A673 (cell line): ENCODE measurements around the gene G3BP2. TPM values are rescaled to one million over a fixed set of nuclear protein-coding genes. Genes with fewer than 3 reads are reported as not detected.

ENCODE experiments used
- BruUV-seq: library from RNA; stranded (reverse); fragments of 400-500 nt; replicated peaks from 2 replicates; lab custom pipeline; 2021; lab: Mats Ljungman, UMichigan
- CTCF ChIA-PET: fragments of 300-600 bp; sonication (Branson Sonifier 250); formaldehyde crosslinking; loops from one replicate; lab custom pipeline; 2022; ENCODE audit warnings: antibody characterized with exemption; lab: Charles Lee
- POLR2A ChIA-PET: fragments of 300-600 bp; sonication (Branson Sonifier 250); formaldehyde crosslinking; loops from one replicate; lab custom pipeline; 2022; ENCODE audit warnings: antibody characterized with exemption; ENCODE audit not compliant: low non-redundant PET; lab: Charles Lee
- DNase-seq: peaks from one replicate; pipeline ENCODE4 v3.0.0-alpha.2; 2015; ENCODE audit warnings: low spot score
- H3K27ac ChIP-seq: fragments of 200-600 bp; sonication (generic); 2 replicates; pipeline ENCODE4 v1.5.1; 2016; ENCODE audit warnings: mixed run types, low read depth, mild to moderate bottlenecking, mixed read lengths, antibody characterized with exemption, low read length; ENCODE audit not compliant: poor library complexity, severe bottlenecking
- H3K27me3 ChIP-seq: fragments of 200-600 bp; sonication (generic); replicated peaks from 2 replicates; pipeline ENCODE4 v1.6.1; 2017; ENCODE audit warnings: mixed run types, low read depth, mild to moderate bottlenecking, mixed read lengths, antibody characterized with exemption, low read length; ENCODE audit not compliant: insufficient read depth, poor library complexity
- H3K36me3 ChIP-seq: fragments of 200-600 bp; sonication (generic); 2 replicates; pipeline ENCODE4 v1.6.1; 2016; ENCODE audit warnings: mixed run types, mild to moderate bottlenecking, mixed read lengths, antibody characterized with exemption, low read length; ENCODE audit not compliant: insufficient read depth, poor library complexity, severe bottlenecking
- H3K4me1 ChIP-seq: fragments of 200-600 bp; sonication (generic); 2 replicates; pipeline ENCODE4 v1.6.1; 2017; ENCODE audit warnings: mixed run types, mild to moderate bottlenecking, mixed read lengths, antibody characterized with exemption, low read length; ENCODE audit not compliant: insufficient read depth, poor library complexity, severe bottlenecking
- H3K4me3 ChIP-seq: fragments of 200-600 bp; sonication (generic); 2 replicates; pipeline ENCODE4 v1.5.1; 2016; ENCODE audit warnings: low read depth, mixed run types, mild to moderate bottlenecking, mixed read lengths, low read length; ENCODE audit not compliant: poor library complexity, severe bottlenecking
- H3K9me3 ChIP-seq: fragments of 200-600 bp; sonication (generic); 2 replicates; pipeline ENCODE4 v1.6.1; 2016; ENCODE audit warnings: mixed run types, low read depth, mild to moderate bottlenecking, mixed read lengths, antibody characterized with exemption, low read length; ENCODE audit not compliant: poor library complexity, severe bottlenecking
- EZH2 ChIP-seq: fragments of 200-600 bp; sonication (generic); IDR thresholded peaks from 2 replicates; pipeline ENCODE4 v1.6.1; 2017; ENCODE audit warnings: borderline replicate concordance, low read depth, mild to moderate bottlenecking, mixed read lengths, antibody characterized with exemption, low read length; ENCODE audit not compliant: poor library complexity, severe bottlenecking
- intact Hi-C: fragments of 100-400 bp; cut with micrococcal nuclease; formaldehyde crosslinking; loops from one replicate; pipeline ENCODE4 v1.10.0; 2022; ENCODE audit not compliant: unreplicated experiment
- total RNA-seq: library from RNA; stranded (reverse); gene quantifications from 2 replicates; pipeline ENCODE4 v1.2.3, GENCODE V29; 2021
- TF ChIP-seq, protein P1 (sequence below): fragments of 300-800, 200-600 bp; sonication (generic); conservative IDR thresholded peaks from 2 replicates; pipeline ENCODE4 v1.5.1; 2017; ENCODE audit warnings: low read depth, mild to moderate bottlenecking, antibody characterized with exemption, low read length, moderate library complexity, mixed read lengths

Gene G3BP2
- total RNA-seq, 1 experiment from 2014 or later: 124 TPM

DNA sequence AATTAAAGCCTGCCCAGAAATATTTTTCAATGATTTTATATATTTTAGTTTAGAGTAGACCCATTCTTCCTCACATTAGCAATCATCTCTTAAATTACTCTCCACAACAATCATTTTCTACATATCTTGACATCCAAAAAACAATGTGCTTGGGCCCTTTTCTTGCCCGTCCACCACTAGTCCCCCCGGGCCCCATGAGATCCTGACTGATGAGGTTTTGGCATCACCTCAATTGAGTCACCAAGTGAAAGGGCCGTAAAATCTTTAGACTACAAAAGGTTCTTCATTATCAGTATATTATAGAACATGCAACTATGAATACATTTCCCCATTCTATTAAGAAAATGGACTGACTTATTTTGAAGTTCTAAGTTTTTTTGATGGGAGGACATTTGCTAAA lies 38.9 kb downstream of the G3BP2 start:
- H3K27ac ChIP-seq: no peak overlapping the region
- no peak overlapping the region for H3K4me3 ChIP-seq
- H3K4me1 ChIP-seq: no peaks in the 10 kb centered on the region
- TF ChIP-seq EZH2: no peak
- TF ChIP-seq, protein P1, sequence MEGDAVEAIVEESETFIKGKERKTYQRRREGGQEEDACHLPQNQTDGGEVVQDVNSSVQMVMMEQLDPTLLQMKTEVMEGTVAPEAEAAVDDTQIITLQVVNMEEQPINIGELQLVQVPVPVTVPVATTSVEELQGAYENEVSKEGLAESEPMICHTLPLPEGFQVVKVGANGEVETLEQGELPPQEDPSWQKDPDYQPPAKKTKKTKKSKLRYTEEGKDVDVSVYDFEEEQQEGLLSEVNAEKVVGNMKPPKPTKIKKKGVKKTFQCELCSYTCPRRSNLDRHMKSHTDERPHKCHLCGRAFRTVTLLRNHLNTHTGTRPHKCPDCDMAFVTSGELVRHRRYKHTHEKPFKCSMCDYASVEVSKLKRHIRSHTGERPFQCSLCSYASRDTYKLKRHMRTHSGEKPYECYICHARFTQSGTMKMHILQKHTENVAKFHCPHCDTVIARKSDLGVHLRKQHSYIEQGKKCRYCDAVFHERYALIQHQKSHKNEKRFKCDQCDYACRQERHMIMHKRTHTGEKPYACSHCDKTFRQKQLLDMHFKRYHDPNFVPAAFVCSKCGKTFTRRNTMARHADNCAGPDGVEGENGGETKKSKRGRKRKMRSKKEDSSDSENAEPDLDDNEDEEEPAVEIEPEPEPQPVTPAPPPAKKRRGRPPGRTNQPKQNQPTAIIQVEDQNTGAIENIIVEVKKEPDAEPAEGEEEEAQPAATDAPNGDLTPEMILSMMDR: no peak
- BruUV-seq: no TSS peak
- CTCF ChIA-PET: no interaction called here
- POLR2A ChIA-PET: no interaction called here
- intact Hi-C loops: no loop called here
- H3K9me3 ChIP-seq: no peaks in the 10 kb centered on the region
- no peaks in the 10 kb centered on the region for H3K36me3 ChIP-seq
- H3K27me3 ChIP-seq: no peaks in the 10 kb centered on the region
- DNase-seq: no peak

DNA sequence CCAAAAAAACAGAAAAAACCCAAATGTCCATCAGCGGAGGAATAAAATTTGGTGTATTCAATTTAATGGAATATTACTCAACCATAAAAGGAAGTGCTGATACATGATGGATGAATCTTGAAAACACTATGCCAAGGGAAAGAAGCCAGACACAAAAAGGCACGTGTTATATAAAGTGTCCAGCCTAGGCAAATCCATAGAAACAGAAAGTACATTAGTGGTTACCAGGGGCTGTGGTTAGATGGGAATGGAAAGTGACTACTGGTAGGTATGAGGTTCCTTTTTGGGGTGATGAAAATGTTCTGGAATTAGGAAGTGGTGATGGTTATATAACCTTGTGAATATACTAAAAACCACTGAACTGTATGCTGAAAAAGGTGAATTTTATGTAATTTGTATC lies 39.4 kb downstream of the G3BP2 start:
- intact Hi-C loops: no loop called here
- CTCF ChIA-PET: no interaction called here
- DNase-seq: no peak
- no TSS peak for BruUV-seq
- POLR2A ChIA-PET: no interaction called here
- Histone ChIP-seq H3K27ac (no peak overlapping the region), H3K4me1 (no peaks in the 10 kb centered on the region), H3K27me3 (no peaks in the 10 kb centered on the region), H3K4me3 (no peak overlapping the region), H3K9me3 (no peaks in the 10 kb centered on the region), H3K36me3 (no peaks in the 10 kb centered on the region)
- TF ChIP-seq EZH2: no peak
- TF ChIP-seq, protein P1: no peak

DNA sequence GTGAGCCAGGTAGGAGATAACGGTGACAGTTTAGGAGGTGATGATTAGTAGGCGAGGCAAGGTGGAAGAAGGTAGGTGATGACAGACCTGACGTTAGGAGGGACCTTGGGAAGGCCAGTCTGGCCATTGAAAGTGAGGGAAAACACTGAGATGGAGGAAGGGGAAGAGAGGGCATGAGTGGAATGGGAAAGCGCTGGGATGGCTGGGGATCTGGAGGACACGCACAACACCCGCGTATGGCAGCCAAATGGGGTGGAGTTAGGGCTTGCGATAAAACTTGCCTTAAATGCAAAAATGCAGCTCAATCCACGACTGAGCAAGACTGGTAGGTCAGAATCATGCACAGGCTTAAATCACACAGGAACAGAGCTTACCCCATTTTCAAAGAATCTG lies 42.3 kb downstream of the G3BP2 start:
- Histone ChIP-seq H3K4me1 (no peaks in the 10 kb centered on the region), H3K27ac (no peak overlapping the region), H3K4me3 (peak overlapping the region; percentile 53), H3K27me3 (no peaks in the 10 kb centered on the region), H3K9me3 (no peaks in the 10 kb centered on the region), H3K36me3 (no peaks in the 10 kb centered on the region)
- ChIA-PET POLR2A (no interaction called here), CTCF (no interaction called here)
- no TSS peak for BruUV-seq
- intact Hi-C loops: no loop called here
- no peak for DNase-seq
- TF ChIP-seq, protein P1: no peak
- TF ChIP-seq EZH2: no peak
